ENCODE measurements around the gene STX18. TPM values are rescaled to one million over a fixed set of nuclear protein-coding genes. Genes with fewer than 3 reads are reported as not detected.

Gene STX18
- total and polyA plus RNA-seq, 4 donors = 21.2 to 36.0 (median 27.9) TPM

DNA sequence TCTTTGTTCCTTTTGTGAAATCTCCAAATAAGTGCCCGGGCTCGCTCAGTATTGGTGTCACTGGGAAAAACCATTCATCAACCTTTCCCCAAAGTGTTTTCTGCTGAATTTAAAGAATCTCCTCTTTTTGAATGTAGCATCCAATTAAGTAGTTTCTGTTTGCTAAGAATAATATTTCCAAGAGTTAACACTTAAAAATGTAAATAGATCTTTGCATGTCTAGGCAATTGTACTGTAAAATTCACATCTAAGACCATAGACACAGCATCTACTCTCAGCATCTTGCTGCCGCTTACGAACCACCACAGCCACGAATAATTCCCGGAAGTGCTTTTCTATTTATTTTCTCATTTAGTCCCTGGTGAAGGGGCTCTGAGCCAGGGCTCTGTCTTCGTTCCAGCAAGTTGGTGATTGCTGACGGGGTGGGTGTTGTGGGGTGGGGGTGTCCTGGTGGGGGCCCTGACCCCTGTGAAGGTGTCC, 153.5 kb downstream of the STX18 start:
- Histone ChIP-seq H3K4me3 (ENCODE audit: low read length in 2 of 2) (no peak overlapping the region), H3K9me3 (ENCODE audit: control insufficient read depth, low read length) (no peaks in the 10 kb centered on the region), H3K27me3 (ENCODE audit: control insufficient read depth in 1 of 2, insufficient read depth in 2 of 2, low read length in 1 of 2) (no peaks in the 10 kb centered on the region), H3K27ac (ENCODE audit: low read depth in 1 of 2, low read length in 2 of 2) (no peak overlapping the region), H3K36me3 (ENCODE audit: control insufficient read depth in 1 of 2, insufficient read depth in 2 of 2, low read length in 1 of 2) (no peaks in the 10 kb centered on the region), H3K4me1 (ENCODE audit: control insufficient read depth in 1 of 2, insufficient read depth in 2 of 2, low read length in 2 of 2) (no peaks in the 10 kb centered on the region)
- ATAC-seq (ENCODE audit: low FRiP score) (no peak), DNase-seq (no peak)
- WGBS, 2 donors = 36 to 52% methylated on average over 8 of the region's 8 CpGs
- intact Hi-C loops (cut with DNase I) = no loop called here

DNA sequence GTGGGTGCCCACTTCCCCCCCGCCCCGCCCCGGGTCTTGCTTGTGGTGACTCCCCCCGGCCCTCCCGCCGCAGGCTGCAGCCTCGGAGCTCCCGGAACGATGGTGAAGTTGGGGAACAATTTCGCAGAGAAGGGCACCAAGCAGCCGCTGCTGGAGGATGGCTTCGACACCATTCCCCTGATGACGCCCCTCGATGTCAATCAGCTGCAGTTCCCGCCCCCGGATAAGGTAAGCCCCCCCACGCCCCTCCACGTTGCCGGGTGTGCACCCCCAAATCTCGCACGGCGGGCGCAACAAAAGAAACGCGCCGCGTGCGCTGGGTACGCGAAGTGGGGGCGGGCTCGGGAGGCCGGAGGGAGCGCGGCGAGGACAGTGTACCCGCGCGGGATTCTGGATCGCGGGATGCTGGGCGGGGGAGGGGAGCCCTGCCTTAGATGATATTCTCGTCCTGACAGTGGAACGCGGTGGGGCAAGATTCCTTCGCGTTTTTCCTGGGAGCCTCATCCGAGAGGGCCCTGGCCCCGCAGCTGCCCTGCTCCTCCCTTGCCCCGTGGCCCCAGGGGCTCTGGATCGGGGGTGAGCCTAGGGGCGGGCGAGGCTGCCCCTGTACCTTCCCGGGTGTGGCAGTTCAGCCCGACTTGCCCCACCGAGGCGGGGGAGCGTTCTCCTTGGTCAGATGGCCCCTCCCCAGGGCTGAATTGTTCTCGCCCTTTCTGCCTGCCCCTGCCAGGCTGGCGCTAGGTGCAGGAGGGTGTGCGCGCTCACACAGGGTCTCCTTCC, 154.1 kb downstream of the STX18 start:
- peak overlapping the region in 1 of 2 donors; percentile 11 for H3K4me3 ChIP-seq (ENCODE audit: low read length in 2 of 2)
- H3K27ac ChIP-seq (ENCODE audit: low read depth in 1 of 2, low read length in 2 of 2) = no peak overlapping the region
- no peaks in the 10 kb centered on the region for H3K27me3 ChIP-seq (ENCODE audit: control insufficient read depth in 1 of 2, insufficient read depth in 2 of 2, low read length in 1 of 2)
- 3% methylated on average over 55 to 62 of the region's 62 CpGs for WGBS, 2 donors
- H3K36me3 ChIP-seq (ENCODE audit: control insufficient read depth in 1 of 2, insufficient read depth in 2 of 2, low read length in 1 of 2) = no peaks in the 10 kb centered on the region
- DNase-seq (peak in 1 of 2 donors; percentile 57), ATAC-seq (ENCODE audit: low FRiP score) (no peak)
- intact Hi-C loops (cut with DNase I) = no loop called here
- no peaks in the 10 kb centered on the region for H3K4me1 ChIP-seq (ENCODE audit: control insufficient read depth in 1 of 2, insufficient read depth in 2 of 2, low read length in 2 of 2)
- H3K9me3 ChIP-seq (ENCODE audit: control insufficient read depth, low read length) = no peaks in the 10 kb centered on the region

DNA sequence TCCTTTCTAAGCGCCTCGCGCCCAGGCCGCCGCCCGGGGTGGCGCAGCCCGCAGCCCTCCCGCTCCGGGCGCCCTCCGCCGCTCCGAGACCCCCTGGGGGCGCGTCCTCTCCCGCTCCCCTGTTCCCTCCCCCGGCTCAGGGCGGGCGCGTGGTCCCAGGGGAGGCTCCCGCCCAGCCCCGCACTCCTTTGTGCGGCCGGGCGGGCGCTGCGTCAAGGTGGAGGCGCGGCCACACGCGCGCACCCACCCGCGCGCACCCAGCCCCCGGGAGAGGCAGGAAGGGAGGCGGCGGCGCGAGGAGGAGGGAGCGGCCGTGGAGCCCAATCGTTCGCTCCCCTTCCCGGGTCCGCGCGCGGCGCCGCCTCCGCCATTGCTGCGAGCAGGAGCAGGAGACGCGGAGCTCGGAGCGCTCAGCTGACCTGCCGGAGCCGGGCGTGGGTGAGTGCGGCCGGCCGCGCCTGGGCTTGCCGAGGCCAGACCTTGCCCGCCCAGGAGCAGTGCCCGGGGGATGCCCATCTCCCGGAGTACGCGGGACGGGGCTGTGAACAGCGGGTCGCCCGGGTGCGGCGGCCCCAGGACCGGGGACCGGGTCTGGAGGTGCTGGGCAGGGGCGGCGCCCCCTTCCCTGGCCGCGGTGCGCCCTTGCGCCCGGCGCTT, 155.0 kb downstream of the STX18 start, which contains the start of gene NSG1:
Gene NSG1, plus strand, starts transcription at position 367 of the 657 bp plus-strand sequence. CDS start 528 bp downstream, outside the sequence.
- no peak within 1 kb of the TSS for H3K27ac ChIP-seq (ENCODE audit: low read depth in 1 of 2, low read length in 2 of 2)
- intact Hi-C loops (cut with DNase I) = no loop called here
- WGBS, 2 donors = 0 to 1% methylated on average over 35 to 87 of the region's 87 CpGs

DNA sequence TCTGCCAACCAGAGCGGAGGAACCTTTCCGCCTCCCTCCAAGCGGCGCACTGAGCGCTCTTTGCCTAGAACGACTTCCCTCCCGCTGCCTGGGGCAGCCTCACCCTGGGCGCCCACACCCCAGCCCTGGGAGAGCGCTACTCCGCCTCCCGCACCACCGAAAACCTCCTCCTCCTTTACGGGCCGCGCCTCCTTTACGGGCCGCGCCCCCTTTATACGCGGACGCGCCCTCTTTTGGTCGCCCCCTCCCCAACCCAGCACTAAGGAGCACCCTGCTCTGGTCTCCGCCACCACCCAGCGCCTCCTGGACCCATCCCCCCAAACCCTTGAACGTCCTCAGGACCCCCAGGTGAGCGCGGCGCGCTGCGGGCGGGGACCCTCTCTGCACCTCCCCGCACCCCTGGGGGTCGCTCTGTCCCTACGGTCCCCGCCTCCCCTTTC, 155.5 kb downstream of the STX18 start:
- no peaks in the 10 kb centered on the region for H3K27me3 ChIP-seq (ENCODE audit: control insufficient read depth in 1 of 2, insufficient read depth in 2 of 2, low read length in 1 of 2)
- no peaks in the 10 kb centered on the region for H3K36me3 ChIP-seq (ENCODE audit: control insufficient read depth in 1 of 2, insufficient read depth in 2 of 2, low read length in 1 of 2)
- H3K27ac ChIP-seq (ENCODE audit: low read depth in 1 of 2, low read length in 2 of 2) = no peak overlapping the region
- intact Hi-C loops (cut with DNase I) = no loop called here
- H3K4me3 ChIP-seq (ENCODE audit: low read length in 2 of 2) = peak overlapping the region in 1 of 2 donors; percentile 34
- DNase-seq (peak in 1 of 2 donors; percentile 75), ATAC-seq (ENCODE audit: low FRiP score) (peak; percentile 34)
- H3K9me3 ChIP-seq (ENCODE audit: control insufficient read depth, low read length) = no peaks in the 10 kb centered on the region
- no peaks in the 10 kb centered on the region for H3K4me1 ChIP-seq (ENCODE audit: control insufficient read depth in 1 of 2, insufficient read depth in 2 of 2, low read length in 2 of 2)
- 1% methylated on average over 29 to 36 of the region's 36 CpGs for WGBS, 2 donors

More for the DNA sequence above, 155.0 kb downstream of the STX18 start, which contains the start of gene NSG1:
- H3K9me3 ChIP-seq (ENCODE audit: control insufficient read depth, low read length) = no peaks in the 10 kb centered on the region
- H3K27me3 ChIP-seq (ENCODE audit: control insufficient read depth in 1 of 2, insufficient read depth in 2 of 2, low read length in 1 of 2) = no peaks in the 10 kb centered on the region
- H3K4me1 ChIP-seq (ENCODE audit: control insufficient read depth in 1 of 2, insufficient read depth in 2 of 2, low read length in 2 of 2) = no peaks in the 10 kb centered on the region
- peak in 1 of 2 donors; percentile 78 for DNase-seq
- no peaks in the 10 kb centered on the region for H3K36me3 ChIP-seq (ENCODE audit: control insufficient read depth in 1 of 2, insufficient read depth in 2 of 2, low read length in 1 of 2)
- H3K4me3 ChIP-seq (ENCODE audit: low read length in 2 of 2) = peak within 1 kb of the TSS; percentile 11 to 34
- ATAC-seq (ENCODE audit: low FRiP score) = no peak

DNA sequence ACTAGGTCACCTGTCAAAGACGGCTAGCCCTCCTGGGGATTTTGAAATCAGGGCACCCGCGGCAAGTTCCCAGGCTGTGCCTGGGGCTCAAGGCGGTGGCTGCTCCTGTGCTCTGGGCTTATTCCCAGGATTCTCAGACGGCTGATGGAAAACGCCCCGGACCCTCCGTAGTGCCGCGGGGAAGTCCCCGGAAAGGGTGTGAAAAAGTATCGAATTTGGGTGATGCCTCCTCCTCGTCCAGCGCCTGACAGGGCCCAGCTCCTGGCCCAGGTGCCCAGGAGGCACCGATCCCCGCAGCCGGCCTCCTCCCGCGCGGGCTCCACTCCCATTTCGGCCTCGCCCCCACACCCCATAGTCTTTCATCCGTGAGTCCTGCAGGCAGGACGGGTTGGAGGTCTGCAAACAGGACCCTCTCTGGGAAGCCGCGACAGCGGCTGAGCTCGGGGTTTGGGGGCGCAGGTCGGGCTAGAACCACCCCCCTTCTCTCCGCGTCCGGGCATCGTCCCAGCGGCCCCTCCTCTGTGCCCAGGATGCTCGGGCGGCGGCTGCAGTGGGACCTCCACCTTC, 156.0 kb downstream of the STX18 start:
- intact Hi-C loops (cut with DNase I) = no loop called here
- Histone ChIP-seq H3K4me1 (ENCODE audit: control insufficient read depth in 1 of 2, insufficient read depth in 2 of 2, low read length in 2 of 2) (no peaks in the 10 kb centered on the region), H3K4me3 (ENCODE audit: low read length in 2 of 2) (no peak overlapping the region), H3K27me3 (ENCODE audit: control insufficient read depth in 1 of 2, insufficient read depth in 2 of 2, low read length in 1 of 2) (no peaks in the 10 kb centered on the region), H3K36me3 (ENCODE audit: control insufficient read depth in 1 of 2, insufficient read depth in 2 of 2, low read length in 1 of 2) (no peaks in the 10 kb centered on the region), H3K27ac (ENCODE audit: low read depth in 1 of 2, low read length in 2 of 2) (no peak overlapping the region), H3K9me3 (ENCODE audit: control insufficient read depth, low read length) (no peaks in the 10 kb centered on the region)
- 1 to 2% methylated on average over 38 of the region's 38 CpGs for WGBS, 2 donors
- DNase-seq = peak in 1 of 2 donors; percentile 40
- ATAC-seq (ENCODE audit: low FRiP score) = no peak

DNA sequence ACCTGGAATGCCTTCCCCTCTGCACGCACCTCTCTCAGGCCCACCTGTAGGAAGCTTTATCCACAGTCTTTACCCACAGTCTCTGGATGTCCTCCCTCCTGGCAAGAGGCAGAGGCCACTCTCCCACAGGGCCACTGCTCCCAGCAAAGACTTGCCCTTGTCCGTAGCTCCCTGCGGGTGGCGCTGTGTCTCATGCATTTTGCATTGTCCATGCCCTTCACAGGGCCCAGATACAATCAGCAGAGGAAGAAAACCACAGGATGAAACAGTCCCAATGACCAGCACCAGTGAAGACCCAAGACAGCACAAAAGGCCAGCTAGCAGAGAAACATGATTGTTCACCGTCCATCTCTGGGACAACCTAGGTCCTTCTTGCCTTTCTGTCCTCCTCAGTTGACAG, 157.0 kb downstream of the STX18 start:
- H3K27me3 ChIP-seq (ENCODE audit: control insufficient read depth in 1 of 2, insufficient read depth in 2 of 2, low read length in 1 of 2) = no peaks in the 10 kb centered on the region
- no peaks in the 10 kb centered on the region for H3K36me3 ChIP-seq (ENCODE audit: control insufficient read depth in 1 of 2, insufficient read depth in 2 of 2, low read length in 1 of 2)
- no peaks in the 10 kb centered on the region for H3K4me1 ChIP-seq (ENCODE audit: control insufficient read depth in 1 of 2, insufficient read depth in 2 of 2, low read length in 2 of 2)
- ATAC-seq (ENCODE audit: low FRiP score) (no peak), DNase-seq (peak in 1 of 2 donors; percentile 68)
- H3K9me3 ChIP-seq (ENCODE audit: control insufficient read depth, low read length) = no peaks in the 10 kb centered on the region
- H3K4me3 ChIP-seq (ENCODE audit: low read length in 2 of 2) = no peak overlapping the region
- intact Hi-C loops (cut with DNase I) = no loop called here
- no peak overlapping the region for H3K27ac ChIP-seq (ENCODE audit: low read depth in 1 of 2, low read length in 2 of 2)
- 58% methylated on average over 5 of the region's 5 CpGs for WGBS, 2 donors

DNA sequence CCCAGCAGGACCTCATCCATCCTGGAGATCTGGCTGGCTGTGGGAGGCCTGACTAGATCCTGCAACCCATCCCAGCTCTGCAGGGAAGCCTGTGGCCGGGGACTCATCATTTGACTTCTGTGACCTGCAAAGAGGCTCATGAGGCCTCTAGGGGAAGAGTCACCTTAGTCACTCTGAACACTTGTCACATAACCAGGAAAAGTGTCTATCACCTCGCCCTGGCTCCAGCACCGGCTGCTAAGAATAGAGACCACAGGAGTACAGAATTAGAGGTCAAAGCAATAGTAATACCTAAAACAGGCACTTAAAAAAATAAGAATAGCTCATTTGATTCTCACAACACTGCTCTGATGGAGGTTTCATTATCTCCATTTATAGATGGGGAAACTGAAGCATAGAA, 158.8 kb downstream of the STX18 start:
- WGBS, 2 donors = 84 to 86% methylated on average over 3 of the region's 3 CpGs
- Histone ChIP-seq H3K36me3 (ENCODE audit: control insufficient read depth in 1 of 2, insufficient read depth in 2 of 2, low read length in 1 of 2) (no peaks in the 10 kb centered on the region), H3K27me3 (ENCODE audit: control insufficient read depth in 1 of 2, insufficient read depth in 2 of 2, low read length in 1 of 2) (no peaks in the 10 kb centered on the region), H3K4me1 (ENCODE audit: control insufficient read depth in 1 of 2, insufficient read depth in 2 of 2, low read length in 2 of 2) (no peaks in the 10 kb centered on the region), H3K4me3 (ENCODE audit: low read length in 2 of 2) (no peak overlapping the region), H3K27ac (ENCODE audit: low read depth in 1 of 2, low read length in 2 of 2) (no peak overlapping the region), H3K9me3 (ENCODE audit: control insufficient read depth, low read length) (no peaks in the 10 kb centered on the region)
- intact Hi-C loops (cut with DNase I) = no loop called here
- peak in 1 of 2 donors; percentile 40 for DNase-seq
- no peak for ATAC-seq (ENCODE audit: low FRiP score)

DNA sequence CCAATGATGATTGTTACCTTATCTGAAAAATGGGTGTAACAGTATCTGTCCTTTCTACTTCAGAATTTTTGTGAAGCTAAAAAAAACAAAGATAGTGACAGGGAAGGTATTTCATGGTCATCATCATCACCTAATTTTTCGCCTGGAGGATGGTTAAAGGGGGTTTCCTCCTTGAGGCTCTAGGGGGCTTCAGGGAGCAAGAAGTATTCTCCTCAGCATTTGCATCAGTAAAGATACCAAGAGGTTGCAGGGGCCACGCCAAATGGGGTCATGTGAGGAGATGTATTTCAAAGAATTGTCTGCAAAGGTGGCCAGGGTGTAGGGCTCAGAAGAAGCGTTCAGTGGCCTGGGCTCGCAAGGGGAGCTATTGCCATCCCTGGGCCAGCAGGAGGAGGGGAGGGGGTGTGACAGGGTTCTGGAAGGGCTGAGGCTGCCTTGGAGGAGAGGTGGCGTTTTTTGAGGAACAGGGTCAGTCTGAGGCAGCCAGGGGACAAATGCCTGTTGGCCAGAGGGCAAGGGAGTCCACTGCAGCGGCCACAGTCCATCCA, 162.2 kb downstream of the STX18 start:
- Histone ChIP-seq H3K27me3 (ENCODE audit: control insufficient read depth in 1 of 2, insufficient read depth in 2 of 2, low read length in 1 of 2) (no peaks in the 10 kb centered on the region), H3K27ac (ENCODE audit: low read depth in 1 of 2, low read length in 2 of 2) (no peak overlapping the region), H3K36me3 (ENCODE audit: control insufficient read depth in 1 of 2, insufficient read depth in 2 of 2, low read length in 1 of 2) (no peaks in the 10 kb centered on the region), H3K9me3 (ENCODE audit: control insufficient read depth, low read length) (peaks cover 3% of the 10 kb centered on the region), H3K4me1 (ENCODE audit: control insufficient read depth in 1 of 2, insufficient read depth in 2 of 2, low read length in 2 of 2) (no peaks in the 10 kb centered on the region), H3K4me3 (ENCODE audit: low read length in 2 of 2) (no peak overlapping the region)
- DNase-seq (peak in 1 of 2 donors; percentile 45), ATAC-seq (ENCODE audit: low FRiP score) (no peak)
- WGBS, 2 donors = 53 to 63% methylated on average over 6 of the region's 6 CpGs
- intact Hi-C loops (cut with DNase I) = no loop called here

All from aorta (tissue), 5 donors.